Ascending aorta (tissue), 2 donors: ENCODE results near the gene ATF6. TPM values are rescaled to one million over a fixed set of nuclear protein-coding genes. Genes with fewer than 3 reads are reported as not detected.

Experiments
- DNase-seq, 2 donors: peaks; one replicate each; pipeline ENCODE4 v3.0.0-alpha.2; 2019; ENCODE audit warnings: low spot score in 2 of 2
- H3K27ac ChIP-seq, 2 donors: fragments of 200-600 bp; sonication (generic); one replicate each; pipeline ENCODE4 v1.5.1; 2016 to 2017; ENCODE audit warnings: mild to moderate bottlenecking in 1 of 2
- H3K27me3 ChIP-seq: fragments of 200-600 bp; sonication (generic); one replicate; pipeline ENCODE4 v1.5.1; 2017
- H3K36me3 ChIP-seq, 2 donors: fragments of 200-600 bp; sonication (generic); one replicate each; pipeline ENCODE4 v1.5.1; 2016
- H3K4me1 ChIP-seq, 2 donors: fragments of 200-600 bp; sonication (generic); one replicate each; pipeline ENCODE4 v1.5.1; 2016 to 2017; ENCODE audit warnings: mild to moderate bottlenecking in 1 of 2
- H3K4me3 ChIP-seq, 2 donors: fragments of 200-600 bp; sonication (generic); one replicate each; pipeline ENCODE4 v1.5.1; 2016 to 2017; ENCODE audit warnings: mild to moderate bottlenecking in 1 of 2
- H3K9me3 ChIP-seq, 2 donors: fragments of 200-600 bp; sonication (generic); one replicate each; pipeline ENCODE4 v1.5.1; 2016
- CTCF ChIP-seq, 3 experiments: fragments of 200-600 bp in 2 of 3; fragments of 450-650 bp in 1 of 3; sonication (generic) in 2 of 3; IDR thresholded peaks; one replicate each; pipeline ENCODE4 v1.5.1; 2016 to 2019; ENCODE audit warnings: antibody characterized with exemption in 3 of 3, mild to moderate bottlenecking in 1 of 3, moderate library complexity in 1 of 3
- intact Hi-C: fragments of 100-400 bp; cut with DNase I; formaldehyde crosslinking; loops from one replicate; pipeline ENCODE4 v1.15.1; 2023
- total RNA-seq: library from RNA; depleted of rRNA; stranded (reverse); fragments of >200 nt; gene quantifications from one replicate; pipeline ENCODE4 v1.1.0, GENCODE V29; 2016

Gene ATF6
- total RNA-seq, 1 donor from 2014 or later: 12.3 TPM

GRCh38 chr1:161946071-161946987, 180.2 kb downstream of the ATF6 start:
- no peak overlapping the region for H3K27ac ChIP-seq

GRCh38 chr1:161948435-161948834, 182.3 kb downstream of the ATF6 start:
- TF ChIP-seq CTCF (IDR thresholded peaks at IDR 0.05): no peak
- H3K4me3 ChIP-seq: no peak overlapping the region
- no peaks in the 10 kb centered on the region for H3K36me3 ChIP-seq
- no peak for DNase-seq
- H3K27ac ChIP-seq: no peak overlapping the region
- no peaks in the 10 kb centered on the region for H3K9me3 ChIP-seq
- H3K27me3 ChIP-seq: no peaks in the 10 kb centered on the region
- H3K4me1 ChIP-seq: no peaks in the 10 kb centered on the region
- intact Hi-C loops: no loop called here

More at GRCh38 chr1:161946071-161946987, 180.2 kb downstream of the ATF6 start:
- no peaks in the 10 kb centered on the region for H3K27me3 ChIP-seq
- no peaks in the 10 kb centered on the region for H3K36me3 ChIP-seq
- no peak for DNase-seq
- no peak for TF ChIP-seq CTCF (IDR thresholded peaks at IDR 0.05)
- no peak overlapping the region for H3K4me3 ChIP-seq
- no peaks in the 10 kb centered on the region for H3K9me3 ChIP-seq
- no peaks in the 10 kb centered on the region for H3K4me1 ChIP-seq
- intact Hi-C loops: no loop called here

GRCh38 chr1:161949548-161949947, 183.4 kb downstream of the ATF6 start:
- DNase-seq: no peak
- TF ChIP-seq CTCF (IDR thresholded peaks at IDR 0.05): no peak
- H3K4me3 ChIP-seq: no peak overlapping the region

GRCh38 chr1:161950377-161950776, 184.3 kb downstream of the ATF6 start:
- intact Hi-C loops: no loop called here
- Histone ChIP-seq H3K9me3 (no peaks in the 10 kb centered on the region), H3K4me1 (peaks cover 0 to 13% of the 10 kb centered on the region in 2 donors), H3K27me3 (no peaks in the 10 kb centered on the region), H3K27ac (no peak overlapping the region), H3K4me3 (no peak overlapping the region), H3K36me3 (no peaks in the 10 kb centered on the region)
- TF ChIP-seq CTCF (IDR thresholded peaks at IDR 0.05): no peak
- no peak for DNase-seq

More at GRCh38 chr1:161949548-161949947, 183.4 kb downstream of the ATF6 start:
- intact Hi-C loops: no loop called here
- no peaks in the 10 kb centered on the region for H3K9me3 ChIP-seq
- H3K27me3 ChIP-seq: no peaks in the 10 kb centered on the region
- no peaks in the 10 kb centered on the region for H3K36me3 ChIP-seq
- peaks cover 0 to 8% of the 10 kb centered on the region in 2 donors for H3K4me1 ChIP-seq
- H3K27ac ChIP-seq: no peak overlapping the region

GRCh38 chr1:161951646-161952045, 185.5 kb downstream of the ATF6 start:
- Histone ChIP-seq H3K4me3 (no peak overlapping the region), H3K27me3 (no peaks in the 10 kb centered on the region), H3K9me3 (no peaks in the 10 kb centered on the region), H3K4me1 (peaks cover 0 to 13% of the 10 kb centered on the region in 2 donors), H3K36me3 (no peaks in the 10 kb centered on the region), H3K27ac (no peak overlapping the region)
- no peak for DNase-seq
- intact Hi-C loops: no loop called here
- TF ChIP-seq CTCF (IDR thresholded peaks at IDR 0.05): no peak
